SH-SY5Y (cell line): ENCODE measurements around the gene PCF11.

Experiments
- GATA2 ChIP-seq: IDR thresholded peaks from 2 replicates; pipeline ENCODE4 v1.6.1; 2011; ENCODE audit warnings: mild to moderate bottlenecking, low read depth, low read length
- GATA3 ChIP-seq: IDR thresholded peaks from 2 replicates; pipeline ENCODE4 v1.6.1; 2011; ENCODE audit warnings: low read depth, mild to moderate bottlenecking, low read length, moderate library complexity

DNA sequence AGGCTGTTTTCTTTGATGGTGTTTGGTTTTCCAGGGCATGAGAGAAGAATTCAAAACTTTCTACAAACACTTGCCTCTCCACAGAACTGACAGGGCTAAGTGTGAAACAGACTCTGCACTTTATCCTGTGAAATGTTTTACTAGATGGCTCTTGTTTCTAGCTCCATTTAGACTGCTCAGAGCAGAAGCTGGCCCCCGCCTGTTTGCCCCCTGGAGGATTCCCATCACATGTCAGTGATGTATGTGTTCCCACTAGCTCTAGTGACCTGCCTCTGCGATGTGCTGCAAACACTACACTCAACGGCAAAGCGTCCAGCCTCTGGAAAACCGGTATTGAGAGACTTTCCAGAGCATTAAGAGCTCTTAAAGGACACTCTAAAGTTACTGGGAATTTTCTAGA lies 41.4 kb upstream of the PCF11 start:
- no peak for TF ChIP-seq GATA2
- TF ChIP-seq GATA3: no peak
